ENCODE measurements around the gene FLYWCH1.
A peak's percentile ranks its signal among the peaks of the same experiment; 100 is the strongest.

Gene FLYWCH1, protein sequence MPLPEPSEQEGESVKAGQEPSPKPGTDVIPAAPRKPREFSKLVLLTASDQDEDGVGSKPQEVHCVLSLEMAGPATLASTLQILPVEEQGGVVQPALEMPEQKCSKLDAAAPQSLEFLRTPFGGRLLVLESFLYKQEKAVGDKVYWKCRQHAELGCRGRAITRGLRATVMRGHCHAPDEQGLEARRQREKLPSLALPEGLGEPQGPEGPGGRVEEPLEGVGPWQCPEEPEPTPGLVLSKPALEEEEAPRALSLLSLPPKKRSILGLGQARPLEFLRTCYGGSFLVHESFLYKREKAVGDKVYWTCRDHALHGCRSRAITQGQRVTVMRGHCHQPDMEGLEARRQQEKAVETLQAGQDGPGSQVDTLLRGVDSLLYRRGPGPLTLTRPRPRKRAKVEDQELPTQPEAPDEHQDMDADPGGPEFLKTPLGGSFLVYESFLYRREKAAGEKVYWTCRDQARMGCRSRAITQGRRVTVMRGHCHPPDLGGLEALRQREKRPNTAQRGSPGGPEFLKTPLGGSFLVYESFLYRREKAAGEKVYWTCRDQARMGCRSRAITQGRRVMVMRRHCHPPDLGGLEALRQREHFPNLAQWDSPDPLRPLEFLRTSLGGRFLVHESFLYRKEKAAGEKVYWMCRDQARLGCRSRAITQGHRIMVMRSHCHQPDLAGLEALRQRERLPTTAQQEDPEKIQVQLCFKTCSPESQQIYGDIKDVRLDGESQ

DNA sequence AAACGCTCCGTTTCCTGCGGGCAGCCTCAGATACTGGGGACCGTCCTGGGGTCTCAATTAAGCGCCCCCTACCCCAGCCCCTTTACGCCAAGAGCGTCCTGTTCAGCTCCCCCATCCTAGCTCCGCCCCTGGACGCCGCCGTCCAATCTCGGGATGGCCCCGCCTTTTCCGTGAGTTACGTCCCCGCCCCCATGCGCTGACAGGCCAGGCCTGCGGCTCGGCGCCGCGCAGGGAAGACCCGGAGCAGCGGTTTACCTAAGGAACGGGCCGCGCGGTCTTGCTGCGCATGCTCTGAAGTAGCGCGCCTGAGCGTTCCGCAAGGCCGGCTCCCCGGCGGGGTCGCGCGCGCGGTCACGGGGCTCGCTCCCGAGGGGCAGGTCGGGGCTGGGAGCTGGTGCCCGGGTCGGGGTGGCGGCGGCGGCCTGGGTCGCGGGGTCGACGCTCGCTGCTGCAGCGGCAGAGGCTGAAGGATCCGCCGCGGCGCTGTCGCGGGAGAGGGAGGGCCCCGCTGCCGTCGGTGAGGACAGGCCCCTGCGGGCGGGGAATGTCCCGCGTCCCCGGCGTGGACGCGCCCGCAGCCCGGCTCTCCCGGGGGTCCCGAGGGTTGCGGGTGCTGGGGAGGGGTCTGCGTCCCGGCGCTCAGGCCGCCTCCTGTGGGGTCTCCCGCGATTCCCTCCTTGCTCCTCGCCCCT, at the start of gene FLYWCH1:
Gene FLYWCH1, plus strand, starts transcription at position 294 of the 692 bp plus-strand sequence. CDS start 17,755 bp downstream, outside the sequence.
- no peak for TF ChIP-seq Cebpa-rat (IDR thresholded peaks at IDR 0.05)
- Histone ChIP-seq H4K20me1 (peaks cover 0 to 12% (median 8%) of the 10 kb centered on the region in 11 experiments; a peak in 9 of 22 replicates), H3K27me3 (no peaks in the 10 kb centered on the region), H3K4me1 (peaks cover 19 to 49% (median 36%) of the 10 kb centered on the region in 10 experiments), H3K4me2 (peak within 1 kb of the TSS; percentile 71 to 98 (median 92)), H3K4me3 (peak within 1 kb of the TSS; percentile 65 to 85 (median 77)), H3K9me3 (replicated peaks in 1 of 11) (no peaks in the 10 kb centered on the region), H3K36me3 (peaks cover 11 to 33% (median 25%) of the 10 kb centered on the region in 11 experiments; a peak in 21 of 22 replicates), H3K27ac (peak within 1 kb of the TSS; percentile 69 to 87 (median 78); a peak in 21 of 22 replicates), H3K9ac (peak within 1 kb of the TSS; percentile 81 to 88 (median 85))

DNA sequence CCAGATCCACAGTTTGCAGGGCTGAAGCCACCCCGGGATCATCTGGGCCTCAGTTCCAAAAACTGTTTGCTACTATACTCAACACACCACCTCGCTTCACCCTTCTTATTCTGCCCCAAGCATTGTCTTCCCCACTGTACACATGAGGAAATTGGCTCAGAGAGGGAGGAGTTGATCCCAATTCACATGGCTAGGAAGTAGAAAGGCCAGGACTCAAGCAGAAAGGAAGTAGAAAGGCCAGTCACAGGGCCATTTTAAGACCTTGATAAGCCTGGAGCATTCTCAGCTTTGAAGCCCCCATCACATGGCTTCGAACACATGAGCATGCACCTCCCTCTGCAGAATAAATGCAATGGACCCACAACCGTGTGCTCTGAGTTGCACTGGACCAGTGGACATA, 46.1 kb upstream of the FLYWCH1 start:
- Histone ChIP-seq H3K4me3 (no peak overlapping the region), H3K36me3 (no peaks in the 10 kb centered on the region), H3K27me3 (peaks cover 0 to 10% (median 5%) of the 10 kb centered on the region in 11 experiments; a peak in 12 of 22 replicates), H3K9me3 (replicated peaks in 1 of 11) (peaks cover 4 to 15% (median 9%) of the 10 kb centered on the region in 11 experiments), H4K20me1 (no peaks in the 10 kb centered on the region), H3K4me1 (peaks cover 7 to 32% (median 14%) of the 10 kb centered on the region in 10 experiments; a peak in 17 of 20 replicates), H3K9ac (no peak overlapping the region), H3K27ac (no peak overlapping the region), H3K4me2 (no peak overlapping the region)
- no peak for TF ChIP-seq Cebpa-rat (IDR thresholded peaks at IDR 0.05)

DNA sequence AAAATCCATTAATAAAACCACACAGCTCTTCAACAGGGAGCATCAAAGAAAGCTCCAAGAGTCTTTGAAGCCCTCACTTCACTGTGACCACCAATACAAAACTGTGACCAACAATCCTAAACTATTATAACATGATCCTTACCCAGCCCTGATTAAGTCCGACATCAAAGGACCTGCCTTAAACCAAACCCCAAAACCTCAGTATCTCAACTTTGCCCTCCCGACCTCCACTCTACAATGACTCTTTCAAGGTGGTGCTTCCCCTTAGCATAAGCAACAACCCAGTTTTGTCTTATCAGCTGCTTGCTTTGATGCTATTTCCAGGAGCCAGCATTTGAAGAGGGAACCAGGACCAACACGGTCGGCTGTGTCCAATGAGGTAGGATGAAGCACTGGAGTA, 45.3 kb upstream of the FLYWCH1 start:
- H3K27me3 ChIP-seq, result peaks cover 0 to 3% (median 0%) of the 10 kb centered on the region in 11 experiments; a peak in 2 of 22 replicates
- peaks cover 0 to 7% (median under 1%) of the 10 kb centered on the region in 11 experiments; a peak in 13 of 22 replicates for H3K9me3 ChIP-seq (replicated peaks in 1 of 11)
- H3K27ac ChIP-seq, result no peak overlapping the region
- TF ChIP-seq Cebpa-rat (IDR thresholded peaks at IDR 0.05), result no peak
- H3K4me1 ChIP-seq, result peaks cover 7 to 29% (median 14%) of the 10 kb centered on the region in 10 experiments; a peak in 17 of 20 replicates
- H3K9ac ChIP-seq, result no peak overlapping the region
- no peaks in the 10 kb centered on the region for H4K20me1 ChIP-seq
- no peak overlapping the region for H3K4me3 ChIP-seq
- H3K4me2 ChIP-seq, result no peak overlapping the region
- no peaks in the 10 kb centered on the region for H3K36me3 ChIP-seq

GRCh38 chr16:2867661-2867986, 44.1 kb upstream of the FLYWCH1 start:
- Histone ChIP-seq H4K20me1 (no peaks in the 10 kb centered on the region), H3K4me3 (peak overlapping the region; percentile 49 to 73 (median 67)), H3K4me2 (peak overlapping the region; percentile 75 to 97 (median 87)), H3K27ac (peak overlapping the region; percentile 83 to 95 (median 91)), H3K27me3 (no peaks in the 10 kb centered on the region), H3K4me1 (peaks cover 11 to 32% (median 19%) of the 10 kb centered on the region in 10 experiments), H3K9me3 (replicated peaks in 1 of 11) (no peaks in the 10 kb centered on the region), H3K36me3 (no peaks in the 10 kb centered on the region), H3K9ac (peak overlapping the region; percentile 83 to 92 (median 87))
- no peak for TF ChIP-seq Cebpa-rat (IDR thresholded peaks at IDR 0.05)

GRCh38 chr16:2867987-2868789, 43.5 kb upstream of the FLYWCH1 start:
- Histone ChIP-seq H3K4me1 (peaks cover 17 to 38% (median 24%) of the 10 kb centered on the region in 10 experiments), H4K20me1 (no peaks in the 10 kb centered on the region), H3K27ac (peak overlapping the region; percentile 83 to 95 (median 91)), H3K27me3 (no peaks in the 10 kb centered on the region), H3K4me3 (peak overlapping the region; percentile 49 to 73 (median 67)), H3K9ac (peak overlapping the region; percentile 83 to 92 (median 87)), H3K9me3 (replicated peaks in 1 of 11) (no peaks in the 10 kb centered on the region), H3K36me3 (no peaks in the 10 kb centered on the region), H3K4me2 (peak overlapping the region; percentile 75 to 97 (median 87))
- no peak for TF ChIP-seq Cebpa-rat (IDR thresholded peaks at IDR 0.05)

DNA sequence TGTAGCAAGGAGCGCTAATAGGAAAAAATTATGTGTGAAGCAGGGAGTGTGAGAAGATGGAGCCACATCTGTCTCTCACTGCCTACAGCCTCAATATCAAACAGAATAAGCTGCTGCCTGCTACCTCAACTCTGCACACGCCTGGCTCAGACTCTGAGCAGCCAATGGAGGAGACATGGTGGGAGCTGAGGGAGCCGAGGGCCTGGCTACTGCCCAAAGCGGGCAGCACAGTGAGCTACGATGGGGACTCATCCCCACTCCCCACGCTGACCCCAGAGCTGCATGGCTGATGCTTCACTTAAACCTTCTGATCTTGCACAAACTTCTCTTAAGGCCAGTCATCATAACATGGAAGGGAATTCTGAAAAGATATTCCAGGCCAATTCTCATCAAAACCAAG, 39.8 kb upstream of the FLYWCH1 start:
- no peak for TF ChIP-seq Cebpa-rat (IDR thresholded peaks at IDR 0.05)
- Histone ChIP-seq H3K4me2 (no peak overlapping the region), H3K4me3 (no peak overlapping the region), H3K27ac (no peak overlapping the region), H3K9ac (no peak overlapping the region), H3K9me3 (replicated peaks in 1 of 11) (no peaks in the 10 kb centered on the region), H4K20me1 (no peaks in the 10 kb centered on the region), H3K27me3 (no peaks in the 10 kb centered on the region), H3K4me1 (peaks cover 19 to 45% (median 34%) of the 10 kb centered on the region in 10 experiments), H3K36me3 (no peaks in the 10 kb centered on the region)

DNA sequence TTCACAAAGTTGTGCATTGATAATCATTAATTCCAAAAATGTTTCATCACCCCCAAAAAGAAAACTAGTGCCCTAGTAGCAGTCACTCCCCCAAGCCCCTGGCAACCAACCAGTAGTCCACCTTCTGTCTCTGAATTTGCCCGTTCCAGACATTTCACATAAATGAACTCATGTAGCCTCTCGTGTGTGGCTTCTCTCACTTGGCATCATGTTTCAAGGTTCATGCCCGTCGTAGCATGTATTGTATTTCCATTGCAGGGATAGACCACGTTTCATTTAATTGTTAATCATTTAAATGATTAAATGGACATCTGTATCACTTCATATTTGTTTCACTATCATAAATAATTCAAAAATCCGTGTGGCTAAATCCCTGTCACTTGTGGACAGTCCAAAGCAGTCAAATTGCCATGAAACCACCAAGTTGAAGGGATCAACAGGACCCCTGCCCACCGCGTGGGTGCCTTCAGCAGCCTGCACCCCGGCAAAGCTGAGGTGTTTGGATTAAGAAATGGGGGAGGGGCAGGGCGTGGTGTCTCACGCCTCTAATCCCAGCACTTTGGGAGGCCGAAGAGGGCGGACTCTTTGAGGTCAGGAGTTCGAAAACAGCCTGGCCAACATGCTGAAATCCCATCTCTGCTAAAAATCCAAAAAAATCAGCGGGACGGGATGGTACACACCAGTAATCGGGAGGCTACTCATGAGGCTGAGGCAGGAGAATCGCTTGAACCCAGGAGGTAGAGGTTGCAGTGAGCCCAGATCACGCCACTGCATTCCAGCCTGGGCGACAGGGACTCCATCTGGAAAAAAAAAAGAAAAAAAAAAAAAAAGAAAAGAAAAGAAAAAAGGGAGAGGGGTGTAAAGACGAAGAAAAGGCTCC, 37.5 kb upstream of the FLYWCH1 start:
- Histone ChIP-seq H3K4me2 (peak overlapping the region in 4 of 11 experiments; percentile 6 to 19 (median 8); a peak in 3 of 22 replicates), H3K4me1 (peaks cover 8 to 31% (median 21%) of the 10 kb centered on the region in 10 experiments), H3K27me3 (no peaks in the 10 kb centered on the region), H3K36me3 (no peaks in the 10 kb centered on the region), H3K4me3 (no peak overlapping the region), H3K9me3 (replicated peaks in 1 of 11) (peaks cover 0 to 9% (median 6%) of the 10 kb centered on the region in 11 experiments; a peak in 16 of 22 replicates), H3K27ac (no peak overlapping the region), H4K20me1 (no peaks in the 10 kb centered on the region), H3K9ac (no peak overlapping the region)
- no peak for TF ChIP-seq Cebpa-rat (IDR thresholded peaks at IDR 0.05)
